ENCODE measurements around the gene MYO1D. TPM values are rescaled to one million over a fixed set of nuclear protein-coding genes. Genes with fewer than 3 reads are reported as not detected.

Gene MYO1D
- total RNA-seq, 3 donors from 2014 or later = 166 to 495 (median 256) TPM

GRCh38 chr17:32917842-32918241 is 40.9 kb upstream of the MYO1D start:
- no peak for TF ChIP-seq CTCF (IDR thresholded peaks at IDR 0.05)
- intact Hi-C loops (cut with DNase I, micrococcal nuclease) = no loop called here
- DNase-seq (no peak), ATAC-seq (no peak)
- Histone ChIP-seq H3K4me1 (ENCODE audit: low read depth) (peaks cover 7% of the 10 kb centered on the region), H3K4me3 (no peak overlapping the region), H3K36me3 (ENCODE audit: low read depth) (no peaks in the 10 kb centered on the region), H3K9me3 (no peaks in the 10 kb centered on the region)

DNA sequence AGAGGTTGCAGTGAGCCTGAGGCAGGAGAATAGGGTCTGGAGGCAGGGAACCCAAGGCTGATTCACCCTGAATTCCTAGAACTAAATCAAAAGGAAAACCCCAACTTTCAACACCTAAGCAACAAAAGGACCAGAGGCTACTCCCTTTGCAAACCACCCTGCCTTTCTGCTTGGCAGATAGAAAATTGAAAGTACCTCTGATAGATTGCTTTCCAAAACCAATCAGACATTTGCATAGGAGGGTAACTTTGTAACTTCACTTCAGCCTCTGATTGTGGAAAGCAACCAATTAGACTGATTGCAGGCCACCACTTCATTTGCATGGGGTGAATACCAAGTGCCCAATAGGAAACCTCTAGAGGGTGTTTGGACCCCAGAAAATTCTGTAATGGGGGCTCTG is 40.2 kb upstream of the MYO1D start:
- TF ChIP-seq CTCF (IDR thresholded peaks at IDR 0.05) = no peak
- Histone ChIP-seq H3K36me3 (ENCODE audit: low read depth) (no peaks in the 10 kb centered on the region), H3K4me3 (no peak overlapping the region), H3K4me1 (ENCODE audit: low read depth) (peaks cover 14% of the 10 kb centered on the region), H3K9me3 (no peaks in the 10 kb centered on the region)
- ATAC-seq (no peak), DNase-seq (no peak)
- intact Hi-C loops (cut with DNase I, micrococcal nuclease) = no loop called here

GRCh38 chr17:32916134-32916533 is 39.2 kb upstream of the MYO1D start:
- no peaks in the 10 kb centered on the region for H3K9me3 ChIP-seq
- no peak for ATAC-seq
- no peak overlapping the region for H3K4me3 ChIP-seq
- H3K36me3 ChIP-seq (ENCODE audit: low read depth) = no peaks in the 10 kb centered on the region
- DNase-seq = no peak
- intact Hi-C loops (cut with DNase I, micrococcal nuclease) = no loop called here
- peaks cover 24% of the 10 kb centered on the region for H3K4me1 ChIP-seq (ENCODE audit: low read depth)
- TF ChIP-seq CTCF (IDR thresholded peaks at IDR 0.05) = no peak

GRCh38 chr17:32915245-32915644 is 38.3 kb upstream of the MYO1D start:
- Histone ChIP-seq H3K9me3 (no peaks in the 10 kb centered on the region), H3K36me3 (ENCODE audit: low read depth) (no peaks in the 10 kb centered on the region), H3K4me3 (no peak overlapping the region), H3K4me1 (ENCODE audit: low read depth) (peaks cover 31% of the 10 kb centered on the region)
- DNase-seq (peak in 1 of 3 donors; percentile 26), ATAC-seq (no peak)
- no peak for TF ChIP-seq CTCF (IDR thresholded peaks at IDR 0.05)
- intact Hi-C loops (cut with DNase I, micrococcal nuclease) = no loop called here

DNA sequence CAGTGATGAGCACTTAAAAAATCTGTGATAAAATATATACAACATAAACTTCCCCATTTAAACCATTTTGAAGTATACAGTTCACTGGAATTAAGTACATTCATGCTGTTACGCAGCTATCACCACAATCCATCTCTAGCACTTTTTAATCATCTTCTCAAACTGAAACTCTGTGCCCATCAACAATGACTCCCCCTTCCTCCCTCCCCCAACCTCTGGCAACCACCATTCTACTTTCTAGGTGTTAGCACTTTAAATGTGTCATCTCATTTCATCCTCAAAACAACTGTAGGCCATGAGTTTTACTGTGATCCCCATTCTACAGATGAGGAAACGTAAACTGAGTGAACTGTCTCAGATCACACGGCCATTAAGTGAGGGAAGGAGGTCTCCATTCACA is 37.3 kb upstream of the MYO1D start:
- DNase-seq (no peak), ATAC-seq (no peak)
- no peak for TF ChIP-seq CTCF (IDR thresholded peaks at IDR 0.05)
- Histone ChIP-seq H3K4me3 (no peak overlapping the region), H3K4me1 (ENCODE audit: low read depth) (peaks cover 37% of the 10 kb centered on the region), H3K36me3 (ENCODE audit: low read depth) (no peaks in the 10 kb centered on the region), H3K9me3 (no peaks in the 10 kb centered on the region)
- intact Hi-C loops (cut with DNase I, micrococcal nuclease) = no loop called here

DNA sequence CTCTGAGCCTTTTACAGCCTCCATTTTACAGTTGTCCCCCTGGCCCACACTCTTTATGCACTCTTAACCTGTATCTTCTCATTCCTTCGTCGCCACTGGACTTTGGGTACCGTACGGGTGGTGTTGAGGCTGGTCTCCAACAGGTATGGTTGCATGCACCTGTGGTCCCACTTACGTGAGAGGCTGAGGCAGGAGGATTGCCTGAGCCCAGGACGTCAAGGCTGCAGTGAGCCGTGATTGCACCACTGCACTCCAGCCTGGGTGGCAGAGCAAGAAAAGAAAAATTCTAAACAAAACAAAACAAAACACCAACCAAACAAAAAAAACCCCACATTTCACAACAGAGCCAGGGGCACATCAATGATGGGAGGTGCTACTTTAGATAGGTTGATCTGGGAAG is 36.7 kb upstream of the MYO1D start:
- no peak for DNase-seq
- intact Hi-C loops (cut with DNase I, micrococcal nuclease) = no loop called here
- Histone ChIP-seq H3K9me3 (no peaks in the 10 kb centered on the region), H3K4me3 (no peak overlapping the region), H3K36me3 (ENCODE audit: low read depth) (no peaks in the 10 kb centered on the region), H3K4me1 (ENCODE audit: low read depth) (peaks cover 37% of the 10 kb centered on the region)
- no peak for ATAC-seq
- no peak for TF ChIP-seq CTCF (IDR thresholded peaks at IDR 0.05)
